GM11168 (cell line): Measurements from ENCODE around the gene OR13D1.
"Not testable (repeated sequence)": the region's sequence is repeated elsewhere in the genome, so short reads cannot be mapped to it uniquely, and the experiment has no call there.

Experiments used
- in situ Hi-C: fragments of 300-500 bp; cut with MboI; formaldehyde crosslinking; loops from one replicate; pipeline ENCODE4 v1.12.0; 2022; ENCODE audit warnings: low sequenced_read_pairs; ENCODE audit not compliant: unreplicated experiment

Gene OR13D1

GRCh38 chr9:104694218-104694617 is at the start of gene OR13D1:
TSS of gene OR13D1 (plus strand) at chr9:104694518. CDS start at chr9:104694518, 0 bp downstream.
- in situ Hi-C loops: no loop called here

GRCh38 chr9:104658496-104659195 is 35.7 kb upstream of the OR13D1 start:
- in situ Hi-C loops: no loop called here

- in situ Hi-C loops: no loop called here
Measured at GRCh38 chr9:104675611-104676010, 18.7 kb upstream of the OR13D1 start.

- in situ Hi-C loops: no loop called here
Measured at GRCh38 chr9:104682642-104683041, 11.7 kb upstream of the OR13D1 start.

- in situ Hi-C loops: no loop called here
Measured at GRCh38 chr9:104686081-104686480, 8.2 kb upstream of the OR13D1 start.

- in situ Hi-C loops: no loop called here
Measured at GRCh38 chr9:104700306-104700705, 6.0 kb downstream of the OR13D1 start.

GRCh38 chr9:104708737-104709136 is 14.4 kb downstream of the OR13D1 start:
- in situ Hi-C loops: not testable (repeated sequence)

GRCh38 chr9:104711604-104712003 is 17.3 kb downstream of the OR13D1 start:
- in situ Hi-C loops: no loop called here

- in situ Hi-C loops: loop anchor here (25.0 kb wide), 1 partner anchor 538 kb away; no protein-coding TSS in a partner anchor
Measured at GRCh38 chr9:104725014-104725413, 30.7 kb downstream of the OR13D1 start.

GRCh38 chr9:104738452-104738851 is 44.1 kb downstream of the OR13D1 start:
- in situ Hi-C loops: loop anchor here (25.0 kb wide), 1 partner anchor 551 kb away; no protein-coding TSS in a partner anchor

GRCh38 chr9:104740621-104741020 is 46.3 kb downstream of the OR13D1 start:
- in situ Hi-C loops: loop anchor here (25.0 kb wide), 1 partner anchor 553 kb away; no protein-coding TSS in a partner anchor

GRCh38 chr9:104743376-104743985 is 49.2 kb downstream of the OR13D1 start:
- in situ Hi-C loops: loop anchor here (25.0 kb wide), 1 partner anchor 556 kb away; no protein-coding TSS in a partner anchor
